Stimulated activated CD8-positive, alpha-beta memory T cell treated with anti-CD3 and anti-CD28 coated beads, Interleukin-15, amount 100 ng/mL, for 48 hours (primary cell): Measurements from ENCODE around the gene BAZ2A.
"Not testable (repeated sequence)": the region's sequence is repeated elsewhere in the genome, so short reads cannot be mapped to it uniquely, and the experiment has no call there.

Source experiments
- DNase-seq, 2 donors: peaks; one replicate each; pipeline ENCODE4 v3.0.0-alpha.2; 2020; ENCODE audit warnings: low read depth in 2 of 2

Gene BAZ2A

DNA sequence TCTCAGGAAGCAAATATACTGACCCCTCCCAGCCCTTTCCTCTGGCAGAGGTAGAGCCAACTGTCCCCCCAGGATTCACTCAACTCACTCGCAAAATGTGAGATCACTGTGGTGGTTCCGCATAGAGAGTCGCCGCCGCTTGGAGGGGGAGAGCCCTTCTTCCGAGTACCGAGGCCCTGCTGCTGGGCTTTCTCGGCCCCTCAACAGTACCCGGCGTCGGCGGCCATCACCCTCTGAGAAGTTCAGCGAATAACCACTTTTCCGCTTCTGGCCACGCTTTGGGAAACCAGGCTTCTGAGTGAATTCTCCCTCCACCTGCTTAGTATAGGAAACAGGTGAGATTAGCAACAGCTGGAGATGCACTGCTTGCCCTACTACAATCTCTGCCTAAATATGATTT, 31.1 kb downstream of the BAZ2A start:
- no peak for DNase-seq

DNA sequence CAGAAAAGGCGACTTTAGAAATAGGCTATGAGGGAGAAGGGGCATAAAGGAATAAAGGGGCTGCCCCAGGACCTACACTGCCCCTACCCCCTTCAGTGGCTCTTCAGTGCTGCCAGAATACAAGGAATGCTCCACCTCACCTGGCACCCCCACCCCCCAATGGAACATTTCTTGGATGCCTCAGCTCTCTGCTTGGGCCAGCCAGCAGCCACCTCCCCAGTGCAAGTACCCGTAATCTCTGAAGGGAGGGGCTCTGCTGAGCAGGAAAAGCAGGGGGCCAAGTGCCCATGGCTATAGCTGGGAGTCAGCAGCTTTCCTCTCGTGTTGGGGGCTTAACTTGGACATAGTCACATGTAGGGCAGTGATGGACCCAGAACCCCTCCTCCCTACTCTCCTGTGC, 33.3 kb downstream of the BAZ2A start:
- DNase-seq, result no peak

DNA sequence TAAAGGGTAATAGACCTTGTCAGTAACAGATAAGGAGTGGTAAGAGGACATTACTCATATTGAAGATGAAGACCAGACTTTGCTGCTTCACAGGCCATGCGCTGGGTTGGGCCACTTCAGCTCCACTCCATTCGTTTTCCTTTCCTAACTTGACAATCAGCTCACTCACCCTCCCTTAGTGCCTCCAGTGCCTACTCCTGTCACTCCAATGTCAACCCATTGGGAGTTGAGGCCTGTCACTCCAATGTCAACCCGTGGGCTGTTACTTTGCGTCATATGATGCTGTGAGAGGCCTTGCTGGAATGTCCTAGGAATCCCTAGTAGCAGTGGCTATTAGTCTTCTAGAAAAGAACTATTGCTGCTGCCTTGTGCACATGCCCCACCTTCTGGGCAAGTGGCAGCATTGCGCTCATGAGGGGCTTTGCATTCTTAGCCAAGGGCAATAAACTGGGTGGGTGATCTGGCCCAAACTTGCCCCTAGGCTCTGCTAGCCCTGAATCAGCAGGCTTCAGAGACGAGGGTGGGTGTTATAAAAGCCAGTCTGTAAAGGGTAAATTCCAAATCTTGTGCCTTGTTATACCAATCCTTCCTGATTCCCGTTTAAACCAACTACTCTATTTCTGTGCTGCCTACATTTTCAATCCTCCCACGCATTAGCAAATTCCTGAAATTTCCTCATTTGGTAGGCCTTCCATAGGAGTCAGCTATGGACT, 36.1 kb downstream of the BAZ2A start:
- DNase-seq, result peak; percentile 19 to 30

DNA sequence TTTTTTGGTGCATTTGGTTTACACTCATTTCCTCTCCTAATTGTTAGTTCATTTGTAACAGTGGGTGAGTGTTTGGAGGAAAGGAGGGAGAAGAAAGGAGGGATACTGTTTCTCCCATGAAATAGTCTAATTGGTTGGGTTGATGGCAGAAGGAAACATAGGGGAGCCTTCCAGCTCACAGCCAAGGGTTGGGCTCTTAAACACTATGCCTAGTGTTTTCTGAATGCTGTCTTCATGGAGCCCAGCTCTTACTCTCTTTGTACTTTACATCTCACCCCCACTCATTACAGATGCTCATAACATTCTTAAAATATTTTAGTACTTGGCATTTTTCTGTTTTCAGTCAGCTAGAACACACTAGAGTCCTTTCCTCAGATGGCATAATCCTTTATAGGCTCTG, 38.2 kb downstream of the BAZ2A start:
- no peak for DNase-seq

DNA sequence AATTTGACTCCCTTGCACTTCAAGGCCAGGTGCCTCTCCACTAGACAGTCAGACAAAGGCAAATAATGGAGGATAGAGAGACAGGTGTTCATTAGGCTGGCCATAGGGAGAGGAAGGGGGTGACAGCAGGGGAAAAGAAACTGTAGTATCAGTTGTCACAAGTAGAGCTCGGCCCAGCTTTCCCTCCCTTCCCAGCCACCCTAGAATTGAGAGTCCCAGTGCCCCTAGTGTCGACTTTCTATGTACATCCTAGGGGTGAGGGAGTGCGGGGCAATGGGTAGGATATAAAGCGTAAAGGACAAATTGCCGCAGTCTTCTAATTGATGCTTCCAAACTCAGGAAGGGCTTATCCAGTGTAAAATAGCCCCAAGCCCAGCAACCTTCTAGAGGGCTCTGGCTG, 39.0 kb downstream of the BAZ2A start:
- no peak for DNase-seq

DNA sequence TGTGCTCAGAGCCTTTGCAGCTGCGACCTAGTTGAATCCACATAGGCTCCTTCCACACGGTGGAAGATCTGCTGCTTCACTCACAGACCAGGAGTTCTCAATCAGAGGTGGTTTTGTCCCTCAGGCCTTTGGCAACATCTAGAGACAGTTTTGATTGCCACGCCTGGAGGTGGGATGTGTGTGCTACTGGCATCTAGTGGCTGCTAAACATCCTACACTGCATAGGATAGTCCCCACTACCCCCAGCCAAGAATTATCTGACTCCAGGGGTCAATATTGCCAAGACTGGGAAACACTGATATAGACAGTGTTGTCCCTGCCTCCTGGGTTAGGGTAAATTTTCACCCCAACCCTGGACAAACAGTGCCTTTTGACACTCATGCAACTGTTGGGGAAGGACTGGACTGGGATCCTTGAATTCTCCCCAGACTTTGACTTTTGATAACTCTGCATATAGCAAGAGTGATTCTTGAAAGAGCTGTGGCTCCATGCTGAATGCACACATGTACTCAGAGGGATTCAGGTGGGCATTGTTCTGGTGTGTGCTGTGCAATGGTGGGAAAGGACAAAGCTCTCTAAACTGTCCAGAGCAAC, 39.8 kb downstream of the BAZ2A start:
- DNase-seq, result peak in 1 of 2 donors; percentile 8

DNA sequence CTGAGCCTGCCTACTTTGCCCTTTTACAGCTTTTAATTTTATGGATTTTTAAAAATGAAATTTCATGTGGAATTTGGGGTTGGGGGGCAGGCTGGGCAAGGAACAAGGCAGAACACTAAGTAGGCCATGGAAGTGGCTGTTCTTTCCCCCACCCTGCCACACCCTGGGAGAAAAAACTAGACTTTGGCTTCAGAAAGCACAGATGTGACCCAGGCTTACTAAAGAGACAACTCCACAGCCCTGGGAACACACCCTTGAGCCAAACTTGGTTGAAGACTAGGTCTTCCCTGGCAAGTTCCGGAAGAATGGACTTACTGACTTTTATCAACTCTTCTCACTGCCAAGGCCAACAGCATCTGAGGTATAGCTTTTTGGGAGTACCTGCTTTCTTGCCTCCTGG, 40.3 kb downstream of the BAZ2A start:
- no peak for DNase-seq

DNA sequence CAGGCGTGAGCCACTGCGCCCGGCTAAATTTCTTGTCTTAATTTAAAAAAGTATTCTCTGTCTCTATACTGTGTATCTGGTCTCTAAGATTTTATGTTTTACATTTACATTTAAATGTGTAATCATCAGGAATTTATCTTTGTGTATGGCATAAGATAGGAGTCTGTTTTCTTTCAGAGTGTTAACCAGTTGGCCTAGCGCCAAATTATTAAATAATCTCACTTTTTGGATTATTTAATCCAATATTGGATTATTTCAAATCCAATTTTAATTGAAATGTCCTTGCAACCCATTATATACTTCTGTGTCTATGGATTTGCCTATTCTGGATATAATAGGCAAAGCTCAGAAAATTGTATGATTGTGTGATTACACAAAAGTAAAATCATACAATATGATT, 45.0 kb downstream of the BAZ2A start:
- DNase-seq, result no peak

DNA sequence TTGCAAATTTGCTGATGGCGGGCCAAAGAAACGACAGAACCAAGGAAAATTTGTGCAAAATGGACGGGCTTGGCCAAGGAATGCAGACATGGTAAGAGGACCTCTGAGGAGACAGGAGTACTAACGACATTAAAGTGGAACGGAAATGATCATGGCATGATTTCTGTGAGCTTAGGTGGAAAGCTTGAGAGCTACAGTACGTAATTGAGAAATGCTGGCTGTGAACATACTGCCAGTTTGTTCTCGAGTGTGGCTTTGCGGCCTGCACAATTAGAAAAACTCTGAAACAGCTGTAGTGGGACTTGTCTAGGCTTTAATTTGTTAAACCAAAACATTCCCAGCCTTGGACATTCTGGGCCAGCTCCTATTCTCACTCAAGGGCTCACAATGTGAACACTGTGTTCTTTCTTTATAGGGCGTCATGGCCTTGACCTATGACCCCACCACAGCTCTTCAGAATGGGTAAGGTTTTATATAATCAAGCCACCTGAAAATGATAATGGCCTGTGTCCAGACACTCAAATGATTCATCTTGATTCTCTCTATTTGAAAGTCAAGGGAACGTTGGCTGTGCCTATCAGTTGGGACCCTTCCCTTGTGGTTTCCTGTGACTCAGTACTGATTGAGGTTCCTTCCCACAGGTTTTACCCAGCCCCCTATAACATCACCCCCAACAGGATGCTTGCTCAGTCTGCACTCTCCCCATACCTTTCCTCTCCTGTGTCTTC, 48.5 kb downstream of the BAZ2A start:
- DNase-seq, result peak; percentile 26 to 37

DNA sequence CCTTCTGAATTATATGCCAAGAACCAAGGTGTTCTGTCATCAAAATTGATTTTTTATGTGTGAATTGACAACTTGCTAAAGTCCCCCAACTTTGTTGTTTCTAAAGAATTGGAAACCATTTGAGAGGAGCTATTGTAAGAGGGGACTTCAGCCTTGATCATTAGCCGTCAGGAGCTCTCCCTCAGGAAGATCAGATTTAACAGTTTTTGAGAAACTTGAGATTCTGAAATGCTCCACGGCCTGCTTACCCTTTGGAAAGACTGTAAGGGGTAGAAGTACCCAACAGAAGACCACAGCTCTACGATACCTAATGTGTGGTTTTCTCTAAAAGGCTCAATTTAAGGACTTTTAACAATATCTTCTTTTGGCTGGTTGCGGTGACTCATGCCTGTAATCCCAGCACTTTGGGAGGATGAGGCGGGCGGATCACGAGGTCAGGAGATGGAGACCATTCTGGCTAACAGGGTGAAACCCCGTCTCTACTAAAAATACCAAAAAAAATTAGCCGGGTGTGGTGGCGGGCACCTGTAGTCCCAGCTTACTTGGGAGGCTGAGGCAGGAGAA, 51.1 kb downstream of the BAZ2A start:
- DNase-seq, result no peak

DNA sequence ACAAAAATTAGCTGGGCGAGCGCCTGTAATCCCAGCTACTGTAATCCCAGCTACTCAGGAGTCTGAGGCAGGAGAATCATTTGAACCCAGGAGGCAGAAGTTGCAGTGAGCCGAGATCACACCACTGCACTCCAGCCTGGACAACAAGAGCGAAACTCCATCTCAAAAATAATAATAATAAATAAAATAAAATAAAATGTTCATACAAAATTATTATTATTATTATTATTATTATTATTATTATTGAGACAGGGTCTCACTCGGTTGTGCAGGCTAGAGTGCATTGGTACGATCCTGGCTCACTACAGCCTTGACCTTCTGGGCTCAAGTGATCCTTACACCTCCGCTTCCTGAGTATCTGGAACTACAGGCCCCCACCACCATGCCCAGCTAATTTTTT, 52.9 kb downstream of the BAZ2A start:
- DNase-seq, result not testable (repeated sequence)

DNA sequence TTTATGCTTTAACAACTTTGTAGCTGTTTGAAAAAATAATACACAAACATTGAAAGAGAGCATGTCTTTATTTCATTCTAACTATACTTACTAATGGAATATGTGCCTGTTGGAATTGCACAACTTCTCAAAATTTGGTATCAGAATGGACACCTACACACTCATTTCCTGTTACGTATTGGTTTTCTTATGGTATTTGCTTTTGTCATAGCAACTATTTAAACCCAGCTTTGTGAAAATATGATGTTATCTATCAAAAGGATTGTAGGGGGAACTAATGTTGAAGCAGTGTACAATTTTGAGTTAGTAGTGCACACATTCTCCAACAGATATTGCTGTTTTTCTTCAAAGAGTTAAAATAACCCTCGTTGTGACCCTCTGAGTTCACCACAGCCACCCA, 55.9 kb downstream of the BAZ2A start:
- DNase-seq, result no peak

DNA sequence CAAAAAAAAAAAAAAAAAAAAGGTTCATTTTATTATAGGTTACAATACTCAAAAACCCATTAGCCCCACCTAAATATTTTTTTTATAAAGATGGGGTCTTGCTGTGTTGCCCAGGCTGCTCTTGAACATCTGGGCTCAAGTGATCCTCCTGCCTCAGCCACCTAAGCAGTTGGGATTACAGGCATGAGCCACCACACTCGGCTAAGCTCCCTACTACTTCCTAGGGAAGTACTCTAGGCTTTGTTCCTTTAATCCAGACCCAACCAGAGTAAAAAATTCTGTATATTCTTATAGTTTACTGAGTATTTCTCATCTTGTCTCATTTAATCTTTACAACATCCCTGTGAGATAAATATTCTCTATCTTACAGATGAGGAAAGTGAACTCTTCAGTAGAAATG, 57.8 kb downstream of the BAZ2A start:
- DNase-seq, result no peak

DNA sequence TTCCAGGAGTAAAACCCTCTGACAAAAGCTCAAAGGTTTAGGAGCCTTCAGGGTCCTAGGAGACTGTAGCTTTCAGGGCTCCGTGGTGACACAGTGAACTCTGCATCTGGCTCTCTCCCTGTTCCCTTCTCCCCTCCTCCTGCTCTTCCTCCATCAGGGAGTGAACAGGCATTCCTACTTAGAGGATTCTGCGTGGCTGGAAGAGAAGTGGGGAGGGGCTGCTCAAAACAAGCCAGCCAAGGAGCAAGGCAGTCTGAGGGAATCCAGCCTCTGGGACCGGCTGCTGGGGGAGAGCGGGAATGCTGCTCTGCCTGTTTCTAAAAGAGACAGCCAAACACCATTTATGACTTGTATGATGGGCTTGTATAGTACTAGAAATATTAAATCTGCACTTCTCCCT, 59.0 kb downstream of the BAZ2A start:
- DNase-seq, result no peak

DNA sequence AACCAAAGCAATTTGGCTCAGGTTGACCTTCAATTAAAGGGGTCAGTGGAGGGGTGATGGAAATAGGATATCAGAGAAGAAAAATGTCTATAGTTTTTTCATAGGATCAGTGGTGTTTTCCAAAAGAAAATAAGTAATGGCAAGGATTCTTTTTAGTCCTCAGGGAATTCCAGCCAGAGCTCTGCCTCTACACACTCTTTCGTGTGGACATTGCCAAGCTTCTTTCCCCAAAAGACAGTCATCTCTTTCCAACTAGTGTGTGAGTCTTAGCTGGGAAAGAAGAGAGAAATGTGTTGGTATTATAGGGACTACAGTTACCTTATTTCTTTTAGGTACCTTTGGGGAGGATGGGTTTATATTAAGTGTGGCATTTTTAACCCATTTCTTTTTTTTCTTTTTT, 62.0 kb downstream of the BAZ2A start:
- DNase-seq, result no peak

DNA sequence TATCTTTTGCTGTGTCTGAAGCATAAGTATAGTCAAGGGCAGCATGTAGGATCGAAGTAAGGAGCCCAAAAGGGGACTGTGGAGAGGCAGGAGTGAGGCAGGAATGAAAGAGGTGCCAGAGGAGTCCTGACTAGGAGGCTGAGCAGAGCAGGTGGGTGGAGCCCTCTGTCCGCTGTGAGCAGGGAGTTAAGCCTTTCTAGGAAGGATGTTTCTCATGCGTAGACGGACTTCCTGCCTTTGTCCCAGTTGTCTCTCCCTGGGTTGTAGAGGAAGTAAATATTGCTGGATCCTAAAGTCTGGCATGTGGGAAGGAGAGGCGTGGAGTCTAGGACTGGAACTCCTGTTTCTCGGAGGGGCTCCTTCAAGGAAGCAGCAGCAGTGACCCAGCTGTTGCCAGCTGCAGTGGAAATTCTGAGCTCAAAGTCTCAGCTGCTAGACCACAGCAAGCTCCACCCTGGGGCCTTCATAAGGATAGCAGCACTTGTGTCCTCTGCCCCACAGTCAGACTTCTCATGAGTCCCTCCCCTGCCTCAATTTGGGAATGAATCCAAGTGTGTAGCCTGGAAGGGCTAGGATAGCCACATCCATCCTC, 64.5 kb downstream of the BAZ2A start:
- DNase-seq, result peak in 1 of 2 donors; percentile 14

DNA sequence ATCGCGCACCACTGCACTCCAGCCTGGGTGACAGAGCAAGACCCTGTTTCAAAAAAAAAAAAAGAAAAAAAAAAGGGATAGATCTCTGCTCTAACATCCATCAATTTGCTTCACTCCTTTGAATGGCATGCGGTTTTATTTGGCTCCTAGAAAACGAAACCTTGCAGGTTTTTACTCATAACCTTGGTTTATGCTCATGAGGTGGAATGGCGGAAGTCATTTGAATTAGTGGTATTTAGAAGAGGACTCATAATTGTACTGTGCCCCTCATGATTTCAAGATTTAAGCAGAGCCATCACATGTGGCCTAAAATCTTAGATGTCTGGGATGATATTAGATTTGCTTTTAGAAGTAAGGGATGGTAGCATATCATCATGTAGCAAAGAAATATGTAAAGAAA, 79.1 kb downstream of the BAZ2A start:
- DNase-seq, result no peak

DNA sequence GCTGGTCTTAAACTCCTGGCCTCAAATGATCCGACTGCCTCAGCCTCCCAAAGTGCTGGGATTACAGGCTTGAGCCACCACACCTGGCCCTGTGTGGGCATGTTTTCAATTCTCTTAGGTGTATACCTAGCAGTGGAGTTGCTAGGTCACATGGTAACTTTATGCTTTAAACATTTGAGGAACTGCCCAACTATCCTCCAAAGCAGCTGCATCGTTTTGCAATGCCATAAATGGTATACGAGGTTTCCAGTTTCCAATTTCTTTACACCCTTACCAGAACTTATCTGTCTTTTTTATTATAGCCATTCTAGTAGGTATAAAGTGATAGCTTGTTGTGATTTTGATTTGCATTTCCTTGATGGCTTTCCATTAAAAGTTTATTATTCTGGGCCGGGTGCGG, 83.4 kb downstream of the BAZ2A start:
- DNase-seq, result no peak
